ENCODE data around the gene STEAP1.
"Not testable (repeated sequence)": the region's sequence is repeated elsewhere in the genome, so short reads cannot be mapped to it uniquely, and the experiment has no call there.

The STEAP1 gene

DNA sequence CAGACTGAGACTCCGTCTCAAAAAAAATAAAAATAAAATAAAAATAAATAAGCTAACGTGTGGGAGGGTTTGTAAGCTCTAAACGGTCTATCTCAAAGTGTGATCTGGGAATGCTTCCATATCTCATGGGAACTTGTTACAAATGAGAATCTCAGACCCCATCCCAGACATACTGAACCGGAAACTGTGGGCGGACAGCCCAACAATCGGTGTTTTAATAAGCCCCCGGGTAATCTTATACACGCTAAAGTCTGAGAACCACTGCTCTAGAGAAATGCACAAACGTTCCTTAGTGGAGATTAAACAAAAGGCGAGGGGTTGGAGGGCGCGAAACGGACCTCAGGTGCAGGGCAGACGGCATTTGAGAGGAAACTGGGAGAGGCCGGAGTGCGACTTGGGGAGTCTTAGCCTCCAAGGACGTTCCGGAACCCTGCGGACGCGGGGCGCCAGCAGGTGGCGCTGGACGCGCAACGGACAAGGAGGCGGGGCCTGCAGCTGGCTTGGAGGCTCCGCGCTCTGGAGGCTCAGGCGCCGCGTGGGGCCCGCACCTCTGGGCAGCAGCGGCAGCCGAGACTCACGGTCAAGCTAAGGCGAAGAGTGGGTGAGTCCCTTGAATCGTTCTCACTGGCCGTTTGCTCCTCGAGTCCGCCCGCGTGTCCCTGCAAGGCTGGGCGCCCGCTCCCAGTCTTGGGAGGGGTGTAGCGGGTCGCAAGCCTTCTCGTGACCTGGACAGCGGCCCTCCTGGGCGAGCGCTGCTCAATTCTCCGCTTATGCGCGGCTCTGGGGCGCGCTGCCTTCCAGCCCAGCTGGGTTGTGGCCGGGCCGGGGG is at the start of gene STEAP1:
Gene STEAP1, plus strand, starts transcription at position 527 of the 829 bp plus-strand sequence. CDS start 5,320 bp downstream, outside the sequence.
- peak; percentile 76 for DNase-seq (ENCODE audit: low read depth in 2 of 2)

- DNase-seq (ENCODE audit: low read depth in 2 of 2) = not testable (repeated sequence)
Measured at GRCh38 chr7:90114972-90115371, 39.3 kb upstream of the STEAP1 start.

GRCh38 chr7:90118551-90119177 is 35.6 kb upstream of the STEAP1 start:
- DNase-seq (ENCODE audit: low read depth in 2 of 2) = not testable (repeated sequence)

DNA sequence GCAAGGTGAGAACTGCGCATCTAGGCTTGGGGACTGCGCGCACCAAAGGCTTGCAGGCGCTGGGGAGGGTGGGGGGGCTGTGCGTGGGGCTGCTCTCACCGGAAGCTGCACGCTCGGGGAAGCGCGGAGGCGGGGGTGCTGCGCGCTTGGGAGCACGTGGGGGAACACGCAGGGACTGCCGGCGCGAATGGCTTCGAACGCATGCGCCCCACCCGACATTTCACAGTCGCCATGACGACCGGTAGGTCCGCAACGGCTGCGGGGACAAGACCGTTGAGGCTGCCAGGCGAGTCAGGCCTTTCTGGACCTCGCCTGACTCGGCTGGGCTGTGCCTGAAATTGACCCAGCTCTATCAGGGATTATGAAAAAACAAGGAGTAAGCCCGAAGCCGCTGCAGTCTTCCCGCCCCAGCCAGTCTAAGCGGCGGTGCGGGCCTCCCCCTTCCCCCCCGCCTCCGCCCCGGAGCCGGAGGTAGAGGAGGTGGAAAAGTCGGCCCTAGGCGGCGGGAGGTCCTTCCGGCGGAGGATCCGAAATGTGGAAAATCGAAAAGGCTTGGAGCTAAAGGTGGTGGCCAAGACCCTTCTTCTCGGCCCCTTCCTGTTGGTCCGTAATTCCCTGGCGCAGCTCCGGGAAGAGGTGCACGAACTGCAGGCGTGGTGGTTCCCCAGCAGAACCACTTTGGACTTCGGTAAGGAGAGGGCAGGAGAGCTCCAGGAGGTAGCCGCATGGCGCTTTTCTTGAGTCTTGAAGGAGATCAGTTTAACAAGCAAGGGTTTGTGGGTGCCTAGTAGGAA is 34.9 kb upstream of the STEAP1 start:
- DNase-seq (ENCODE audit: low read depth in 2 of 2) = no peak

- DNase-seq (ENCODE audit: low read depth in 2 of 2) = not testable (repeated sequence)
Measured at GRCh38 chr7:90120205-90120604, 34.1 kb upstream of the STEAP1 start.

DNA sequence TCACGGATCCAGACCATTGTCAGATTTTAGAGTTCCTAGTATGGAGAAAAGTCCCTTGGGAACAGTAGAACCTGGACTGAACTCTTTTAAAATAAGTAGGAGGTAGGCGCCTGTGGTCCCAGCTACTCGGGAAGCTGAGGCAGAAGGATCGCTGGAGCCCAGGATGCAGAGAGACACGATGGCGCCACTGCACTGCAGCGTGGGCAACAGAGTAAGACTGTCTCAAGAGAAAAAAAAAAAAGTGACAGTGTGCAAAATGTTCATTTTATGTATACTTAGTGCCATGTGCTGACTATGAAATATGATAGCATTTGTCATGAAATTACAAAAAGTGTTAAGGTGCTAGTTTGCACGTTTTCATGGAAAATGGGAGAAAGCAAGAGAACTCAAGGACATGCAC is 22.5 kb upstream of the STEAP1 start:
- not testable (repeated sequence) for DNase-seq (ENCODE audit: low read depth in 2 of 2)

- DNase-seq (ENCODE audit: low read depth in 2 of 2) = not testable (repeated sequence)
Measured at GRCh38 chr7:90147079-90147960, 6.9 kb upstream of the STEAP1 start.

DNA sequence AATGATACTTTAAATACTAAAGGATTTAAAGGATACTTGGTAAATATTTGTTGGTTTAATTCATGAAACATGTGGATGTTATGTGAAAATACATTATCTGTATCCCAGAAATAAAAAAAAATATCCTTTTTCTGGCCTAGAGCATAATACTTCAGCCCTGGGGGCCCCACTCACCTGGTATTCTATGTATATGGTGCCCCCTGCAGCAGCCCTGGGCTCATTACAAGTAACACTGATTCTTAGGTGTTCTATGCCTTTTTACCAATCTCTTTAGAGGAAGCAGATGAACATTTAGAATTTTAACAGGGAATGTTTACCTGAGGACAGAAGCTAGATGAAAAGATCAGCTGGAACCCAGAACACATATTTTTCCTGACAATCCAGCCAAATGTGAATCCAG is 4.8 kb upstream of the STEAP1 start:
- not testable (repeated sequence) for DNase-seq (ENCODE audit: low read depth in 2 of 2)

- not testable (repeated sequence) for DNase-seq (ENCODE audit: low read depth in 2 of 2)
Measured at GRCh38 chr7:90151884-90152283, 2.4 kb upstream of the STEAP1 start.

- DNase-seq (ENCODE audit: low read depth in 2 of 2) = peak; percentile 49 to 56
Measured at GRCh38 chr7:90152642-90153253, 1.5 kb upstream of the STEAP1 start.

GRCh38 chr7:90155206-90155605 is 937 bp downstream of the STEAP1 start:
- DNase-seq (ENCODE audit: low read depth in 2 of 2) = no peak

DNA sequence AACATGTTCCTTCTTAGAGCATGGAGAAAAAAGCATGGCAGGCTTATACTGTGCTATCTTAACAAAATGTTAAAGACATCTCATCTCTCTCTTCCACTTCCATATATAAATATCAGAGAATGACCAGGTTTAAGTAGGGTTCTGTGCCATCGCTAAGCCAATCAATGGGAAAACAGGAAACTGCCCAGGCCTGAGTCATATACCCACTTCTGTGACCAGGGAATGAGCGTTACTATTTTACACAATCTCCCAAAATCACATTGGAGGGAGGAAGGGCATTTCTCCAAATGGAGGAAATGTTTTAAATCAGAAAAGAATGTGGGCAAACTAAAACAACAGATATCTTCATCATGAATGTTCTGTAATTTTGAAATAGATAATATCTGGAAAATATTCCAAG is 3.1 kb downstream of the STEAP1 start:
- DNase-seq (ENCODE audit: low read depth in 2 of 2) = not testable (repeated sequence)

- not testable (repeated sequence) for DNase-seq (ENCODE audit: low read depth in 2 of 2)
Measured at GRCh38 chr7:90157761-90158350, 3.6 kb downstream of the STEAP1 start.

GRCh38 chr7:90163534-90163933 is 9.3 kb downstream of the STEAP1 start:
- DNase-seq (ENCODE audit: low read depth in 2 of 2) = no peak

DNA sequence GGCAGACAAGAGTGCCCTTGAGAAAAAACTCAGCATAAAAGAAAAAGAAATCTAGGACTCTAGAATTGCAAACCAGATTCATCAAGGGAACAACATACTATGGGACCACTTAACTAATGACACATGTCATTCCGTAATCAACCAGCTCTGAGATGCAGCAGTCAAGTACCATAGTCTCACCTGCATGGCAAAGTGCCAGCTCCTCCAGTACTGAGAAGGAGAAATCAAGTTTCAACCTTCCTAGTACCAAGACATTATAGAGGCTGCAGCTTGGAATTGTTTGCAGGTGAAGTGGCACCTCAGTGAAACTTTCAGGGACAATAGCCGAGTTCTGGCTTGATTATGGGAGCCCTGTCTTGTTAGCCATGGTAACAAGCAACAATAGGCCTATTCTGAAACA is 11.5 kb downstream of the STEAP1 start:
- DNase-seq (ENCODE audit: low read depth in 2 of 2) = no peak

DNA sequence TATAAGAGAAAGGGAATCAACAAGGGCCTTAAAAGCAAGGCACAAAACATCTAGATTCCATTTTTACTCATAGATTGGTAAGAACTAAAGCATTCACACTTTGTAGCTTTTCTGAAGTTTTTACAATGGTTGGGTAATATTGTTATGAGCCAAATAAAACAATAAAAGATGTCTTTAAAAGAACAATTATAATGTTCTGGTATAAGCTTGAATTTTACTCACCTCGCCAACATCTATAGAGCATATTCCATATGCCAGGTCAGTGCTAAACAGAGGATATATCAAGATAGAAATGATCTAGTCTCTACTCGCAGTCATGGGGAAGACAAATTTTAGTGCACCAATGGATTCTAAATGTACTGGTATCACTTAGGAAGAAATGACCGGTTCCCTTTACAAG is 11.9 kb downstream of the STEAP1 start:
- no peak for DNase-seq (ENCODE audit: low read depth in 2 of 2)

GRCh38 chr7:90167361-90167760 is 13.1 kb downstream of the STEAP1 start:
- no peak for DNase-seq (ENCODE audit: low read depth in 2 of 2)

DNA sequence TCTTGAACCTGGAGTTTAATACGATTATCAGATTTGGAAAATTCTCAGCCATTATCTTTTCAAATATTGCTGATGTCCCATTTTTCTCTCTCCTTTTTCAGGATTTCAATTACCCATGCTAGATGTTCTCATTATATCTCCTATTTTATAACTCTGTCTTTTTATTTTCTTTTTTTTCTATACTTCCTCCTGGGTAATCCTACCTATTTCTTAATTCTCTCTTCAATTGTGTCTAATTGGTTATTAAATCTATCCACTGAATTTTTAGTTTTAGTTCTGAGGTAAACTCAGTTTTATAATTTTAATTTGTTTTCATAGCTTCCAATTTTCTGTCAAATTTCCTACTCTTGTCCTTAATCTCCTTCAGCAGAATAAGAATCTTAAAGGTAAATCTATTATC is 15.6 kb downstream of the STEAP1 start:
- no peak for DNase-seq (ENCODE audit: low read depth in 2 of 2)

GRCh38 chr7:90172121-90172520 is 17.9 kb downstream of the STEAP1 start:
- DNase-seq (ENCODE audit: low read depth in 2 of 2) = no peak

GRCh38 chr7:90172624-90173023 is 18.4 kb downstream of the STEAP1 start:
- DNase-seq (ENCODE audit: low read depth in 2 of 2) = no peak

Data from fibroblast of skin of left quadriceps (primary cell).